Activated naive CD4-positive, alpha-beta T cell treated with anti-CD3 and anti-CD28 coated beads for 36 hours (primary cell): ENCODE measurements around the gene ERBIN. TPM values are rescaled to one million over a fixed set of nuclear protein-coding genes. Genes with fewer than 3 reads are reported as not detected.

Experiments used
- CTCF ChIA-PET: fragments of 350-600 bp; sonication (Branson Sonifier 250); formaldehyde crosslinking; loops from one replicate; lab custom pipeline; 2021; ENCODE audit warnings: antibody characterized with exemption; lab: Charles Lee
- DNase-seq: peaks from one replicate; pipeline ENCODE4 v3.0.0-alpha.2; 2020
- H3K27ac Mint-ChIP-seq: one replicate; pipeline ENCODE4 v1.8.0; 2021; ENCODE audit warnings: mild to moderate bottlenecking, mixed read lengths
- H3K27me3 Mint-ChIP-seq: one replicate; pipeline ENCODE4 v1.8.0; 2021; ENCODE audit warnings: low read depth, mixed read lengths
- H3K36me3 Mint-ChIP-seq: one replicate; pipeline ENCODE4 v1.8.0; 2021; ENCODE audit warnings: low read depth, mixed read lengths
- H3K4me1 Mint-ChIP-seq: one replicate; pipeline ENCODE4 v1.8.0; 2021; ENCODE audit warnings: low read depth, mixed read lengths
- H3K4me3 Mint-ChIP-seq: one replicate; pipeline ENCODE4 v1.8.0; 2021; ENCODE audit warnings: mild to moderate bottlenecking, moderate library complexity, mixed read lengths
- H3K9me3 Mint-ChIP-seq: one replicate; pipeline ENCODE4 v1.8.0; 2021; ENCODE audit warnings: mixed read lengths
- intact Hi-C: fragments of 100-400 bp; cut with micrococcal nuclease; formaldehyde crosslinking; loops from one replicate; pipeline ENCODE4 v1.15.1; 2023
- total RNA-seq, 2 experiments: library from RNA; stranded (reverse); gene quantifications; one replicate each; pipeline ENCODE4 v1.2.3, GENCODE V29; 2021

The ERBIN gene
- total RNA-seq, 2 experiments from 2014 or later, result 41.9 to 42.2 TPM

GRCh38 chr5:66100851-66101250 lies 174.5 kb downstream of the ERBIN start:
- intact Hi-C loops, result no loop called here
- Mint-ChIP-seq H3K9me3 (peaks cover 58% of the 10 kb centered on the region), H3K36me3 (peaks cover 11% of the 10 kb centered on the region), H3K4me3 (no peak overlapping the region), H3K4me1 (no peaks in the 10 kb centered on the region), H3K27me3 (no peaks in the 10 kb centered on the region), H3K27ac (no peak overlapping the region)
- DNase-seq, result no peak
- CTCF ChIA-PET, result no interaction called here

GRCh38 chr5:66113160-66113559 lies 186.8 kb downstream of the ERBIN start:
- Mint-ChIP-seq H3K27ac (no peak overlapping the region), H3K4me1 (no peaks in the 10 kb centered on the region), H3K27me3 (no peaks in the 10 kb centered on the region), H3K36me3 (no peaks in the 10 kb centered on the region), H3K9me3 (peaks cover 23% of the 10 kb centered on the region), H3K4me3 (no peak overlapping the region)
- intact Hi-C loops, result no loop called here
- CTCF ChIA-PET, result no interaction called here
- no peak for DNase-seq

GRCh38 chr5:66118304-66118703 lies 191.9 kb downstream of the ERBIN start:
- CTCF ChIA-PET, result no interaction called here
- Mint-ChIP-seq H3K36me3 (no peaks in the 10 kb centered on the region), H3K4me1 (no peaks in the 10 kb centered on the region), H3K9me3 (no peaks in the 10 kb centered on the region), H3K27ac (no peak overlapping the region), H3K27me3 (no peaks in the 10 kb centered on the region), H3K4me3 (no peak overlapping the region)
- intact Hi-C loops, result no loop called here
- DNase-seq, result no peak

GRCh38 chr5:66122379-66123034 lies 196.1 kb downstream of the ERBIN start:
- CTCF ChIA-PET, result no interaction called here
- no peaks in the 10 kb centered on the region for H3K36me3 Mint-ChIP-seq
- no peaks in the 10 kb centered on the region for H3K9me3 Mint-ChIP-seq
- H3K27me3 Mint-ChIP-seq, result no peaks in the 10 kb centered on the region
- H3K4me1 Mint-ChIP-seq, result no peaks in the 10 kb centered on the region
- intact Hi-C loops, result no loop called here
- no peak overlapping the region for H3K4me3 Mint-ChIP-seq
- H3K27ac Mint-ChIP-seq, result no peak overlapping the region
- no peak for DNase-seq

GRCh38 chr5:66129144-66129543 lies 202.8 kb downstream of the ERBIN start:
- no peaks in the 10 kb centered on the region for H3K4me1 Mint-ChIP-seq
- H3K27me3 Mint-ChIP-seq, result no peaks in the 10 kb centered on the region
- no peak for DNase-seq
- H3K9me3 Mint-ChIP-seq, result peaks cover 3% of the 10 kb centered on the region
- H3K36me3 Mint-ChIP-seq, result no peaks in the 10 kb centered on the region
- H3K27ac Mint-ChIP-seq, result no peak overlapping the region
- CTCF ChIA-PET, result no interaction called here
- intact Hi-C loops, result no loop called here
- no peak overlapping the region for H3K4me3 Mint-ChIP-seq

GRCh38 chr5:66130493-66130892 lies 204.1 kb downstream of the ERBIN start:
- no peak for DNase-seq
- H3K27ac Mint-ChIP-seq, result no peak overlapping the region
- no peaks in the 10 kb centered on the region for H3K4me1 Mint-ChIP-seq
- peaks cover 3% of the 10 kb centered on the region for H3K9me3 Mint-ChIP-seq
- no peak overlapping the region for H3K4me3 Mint-ChIP-seq
- CTCF ChIA-PET, result no interaction called here
- H3K27me3 Mint-ChIP-seq, result no peaks in the 10 kb centered on the region
- no peaks in the 10 kb centered on the region for H3K36me3 Mint-ChIP-seq
- intact Hi-C loops, result no loop called here

Other genes starting within 250 kb of the ERBIN start
- gene SGTB, start 204.5 kb upstream of the ERBIN start, total RNA-seq, result 10 to 100 TPM; 16.1 to 17.3 TPM
- 10 to 100 TPM; 32.4 to 35.5 TPM for gene NLN, start 204.4 kb upstream of the ERBIN start, total RNA-seq
- 10 to 100 TPM; 52.2 to 60.0 TPM for gene SREK1, start 217.7 kb downstream of the ERBIN start, total RNA-seq